Upper lobe of right lung (tissue), 1 donor: Measurements from ENCODE around the gene ZNF846. TPM values are rescaled to one million over a fixed set of nuclear protein-coding genes. Genes with fewer than 3 reads are reported as not detected.

Experiments
- ATAC-seq: fragments of 200-7000 bp; cut with Tn5 transposase; one replicate; pipeline ENCODE4 v1.9.1; 2020; ENCODE audit warnings: mild to moderate bottlenecking, moderate library complexity
- DNase-seq: peaks from one replicate; pipeline ENCODE4 v3.0.0-alpha.2; 2020
- H3K27ac ChIP-seq: fragments of 200-600 bp; one replicate; pipeline ENCODE4 v1.8.0; 2022
- H3K27me3 ChIP-seq: fragments of 200-600 bp; one replicate; pipeline ENCODE4 v1.8.0; 2022; ENCODE audit warnings: mild to moderate bottlenecking
- H3K36me3 ChIP-seq: fragments of 200-600 bp; one replicate; pipeline ENCODE4 v1.8.0; 2022
- H3K4me1 ChIP-seq: fragments of 200-600 bp; one replicate; pipeline ENCODE4 v1.8.0; 2022
- H3K4me3 ChIP-seq: fragments of 200-600 bp; one replicate; pipeline ENCODE4 v1.8.0; 2022; ENCODE audit warnings: mild to moderate bottlenecking
- H3K9me3 ChIP-seq: fragments of 200-600 bp; one replicate; pipeline ENCODE4 v1.8.0; 2022
- CTCF ChIP-seq: fragments of 200-600 bp; IDR thresholded peaks from one replicate; pipeline ENCODE4 v1.8.0; 2022; ENCODE audit warnings: antibody characterized with exemption
- intact Hi-C: fragments of 100-400 bp; cut with DNase I; formaldehyde crosslinking; loops from one replicate; pipeline ENCODE4 v1.11.0; 2022
- total RNA-seq: library from RNA; stranded (reverse); fragmentation: NEBNext Ultra II Directional; extraction: Animal tissue kit (Norgen Biotek cat#: 25700); gene quantifications from one replicate; pipeline ENCODE4 v1.2.1, GENCODE V29; 2021
- donor health status: DM: no; HTN: yes; CAD: no; lungs with severe emphysema.

The ZNF846 gene
- total RNA-seq, 1 donor from 2014 or later = 10.2 TPM

- H3K36me3 ChIP-seq = no peaks in the 10 kb centered on the region
- H3K27ac ChIP-seq = peak overlapping the region; percentile 27
- intact Hi-C loops = no loop called here
- no peak for TF ChIP-seq CTCF
- no peak for DNase-seq
- peaks cover 6% of the 10 kb centered on the region for H3K9me3 ChIP-seq
- peak; percentile 71 for ATAC-seq
- no peak overlapping the region for H3K4me3 ChIP-seq
- H3K27me3 ChIP-seq = no peaks in the 10 kb centered on the region
- H3K4me1 ChIP-seq = no peaks in the 10 kb centered on the region
Measured at GRCh38 chr19:9709305-9709704, 59.2 kb downstream of the ZNF846 start.

GRCh38 chr19:9705836-9706235 lies 62.7 kb downstream of the ZNF846 start:
- intact Hi-C loops = no loop called here

GRCh38 chr19:9702186-9702585 lies 66.4 kb downstream of the ZNF846 start:
- H3K27me3 ChIP-seq = no peaks in the 10 kb centered on the region
- no peak for DNase-seq
- H3K36me3 ChIP-seq = no peaks in the 10 kb centered on the region
- intact Hi-C loops = no loop called here
- no peak for TF ChIP-seq CTCF
- H3K9me3 ChIP-seq = no peaks in the 10 kb centered on the region
- no peak for ATAC-seq
- no peaks in the 10 kb centered on the region for H3K4me1 ChIP-seq
- no peak overlapping the region for H3K27ac ChIP-seq
- no peak overlapping the region for H3K4me3 ChIP-seq

More at GRCh38 chr19:9705836-9706235, 62.7 kb downstream of the ZNF846 start:
- Histone ChIP-seq H3K27ac (no peak overlapping the region), H3K36me3 (no peaks in the 10 kb centered on the region), H3K4me3 (no peak overlapping the region), H3K27me3 (no peaks in the 10 kb centered on the region), H3K9me3 (no peaks in the 10 kb centered on the region), H3K4me1 (no peaks in the 10 kb centered on the region)
- no peak for DNase-seq
- no peak for TF ChIP-seq CTCF
- ATAC-seq = no peak

Other genes with a start within 250 kb of the ZNF846 start
- 15.3 TPM for gene ZNF426, start 230.1 kb downstream of the ZNF846 start, total RNA-seq
- gene ZNF121, start 184.2 kb downstream of the ZNF846 start, total RNA-seq = 25.1 TPM
- gene ZNF561, start 147.5 kb downstream of the ZNF846 start, total RNA-seq = 34.7 TPM
- gene ZNF562, start 93.6 kb downstream of the ZNF846 start, total RNA-seq = 31.6 TPM
- gene FBXL12, start 50.3 kb upstream of the ZNF846 start, total RNA-seq = 21.5 TPM
- gene UBL5, start 59.2 kb upstream of the ZNF846 start, total RNA-seq = 220 TPM
- 50.3 TPM for gene PIN1, start 66.6 kb upstream of the ZNF846 start, total RNA-seq
- gene OLFM2, start 167.8 kb upstream of the ZNF846 start, total RNA-seq = 14.6 TPM
- 9.6 TPM for gene COL5A3, start 241.8 kb upstream of the ZNF846 start, total RNA-seq
- not detected for gene RDH8, start 244.7 kb upstream of the ZNF846 start, total RNA-seq